Neutrophil (primary cell): ENCODE data around the gene C11orf16.
A peak's percentile ranks its signal among the peaks of the same experiment; 100 is the strongest.

Experiments
- H3K27ac ChIP-seq: fragments of 200-600 bp; sonication (generic); 2 replicates; pipeline ENCODE4 v1.5.1; 2016; ENCODE audit warnings: mild to moderate bottlenecking, moderate library complexity
- H3K27me3 ChIP-seq: fragments of 200-600 bp; sonication (generic); 2 replicates; pipeline ENCODE4 v1.6.0; 2016; ENCODE audit warnings: mild to moderate bottlenecking
- H3K36me3 ChIP-seq: fragments of 200-600 bp; sonication (generic); 2 replicates; pipeline ENCODE4 v1.5.1; 2017
- H3K4me1 ChIP-seq, 2 experiments: fragments of 200-600 bp in 1 of 2; sonication (generic) in 1 of 2; 1 replicate in 1 of 2; 2 replicates in 1 of 2; pipeline versions ENCODE4 v1.5.1 to v1.6.1; 2013 to 2016; ENCODE audit warnings: low read depth in 1 of 2, low read length in 1 of 2, mild to moderate bottlenecking in 1 of 2, moderate library complexity in 1 of 2; ENCODE audit not compliant: control insufficient read depth in 1 of 2, insufficient read depth in 1 of 2
- H3K4me3 ChIP-seq, 2 experiments: fragments of 200-600 bp in 1 of 2; sonication (generic) in 1 of 2; 1 replicate in 1 of 2; 2 replicates in 1 of 2; pipeline ENCODE4 v1.5.1; 2013 to 2016; ENCODE audit warnings: low read depth in 1 of 2, low read length in 1 of 2, mild to moderate bottlenecking in 1 of 2, moderate library complexity in 1 of 2
- H3K9me3 ChIP-seq: fragments of 200-600 bp; sonication (generic); 2 replicates; pipeline ENCODE4 v1.5.1; 2016
- TF ChIP-seq, protein P1 (sequence below): fragments of 200-600 bp; sonication (generic); IDR thresholded peaks from 2 replicates; pipeline ENCODE4 v1.5.1; 2016; ENCODE audit warnings: antibody characterized with exemption

Gene C11orf16

GRCh38 chr11:8971196-8971923 lies 38.6 kb upstream of the C11orf16 start:
- TF ChIP-seq, protein P1, sequence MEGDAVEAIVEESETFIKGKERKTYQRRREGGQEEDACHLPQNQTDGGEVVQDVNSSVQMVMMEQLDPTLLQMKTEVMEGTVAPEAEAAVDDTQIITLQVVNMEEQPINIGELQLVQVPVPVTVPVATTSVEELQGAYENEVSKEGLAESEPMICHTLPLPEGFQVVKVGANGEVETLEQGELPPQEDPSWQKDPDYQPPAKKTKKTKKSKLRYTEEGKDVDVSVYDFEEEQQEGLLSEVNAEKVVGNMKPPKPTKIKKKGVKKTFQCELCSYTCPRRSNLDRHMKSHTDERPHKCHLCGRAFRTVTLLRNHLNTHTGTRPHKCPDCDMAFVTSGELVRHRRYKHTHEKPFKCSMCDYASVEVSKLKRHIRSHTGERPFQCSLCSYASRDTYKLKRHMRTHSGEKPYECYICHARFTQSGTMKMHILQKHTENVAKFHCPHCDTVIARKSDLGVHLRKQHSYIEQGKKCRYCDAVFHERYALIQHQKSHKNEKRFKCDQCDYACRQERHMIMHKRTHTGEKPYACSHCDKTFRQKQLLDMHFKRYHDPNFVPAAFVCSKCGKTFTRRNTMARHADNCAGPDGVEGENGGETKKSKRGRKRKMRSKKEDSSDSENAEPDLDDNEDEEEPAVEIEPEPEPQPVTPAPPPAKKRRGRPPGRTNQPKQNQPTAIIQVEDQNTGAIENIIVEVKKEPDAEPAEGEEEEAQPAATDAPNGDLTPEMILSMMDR = no peak
- H3K4me3 ChIP-seq = no peak overlapping the region
- no peak overlapping the region for H3K27ac ChIP-seq
- no peaks in the 10 kb centered on the region for H3K9me3 ChIP-seq
- H3K4me1 ChIP-seq = no peaks in the 10 kb centered on the region
- H3K27me3 ChIP-seq = no peaks in the 10 kb centered on the region
- H3K36me3 ChIP-seq = no peaks in the 10 kb centered on the region

DNA sequence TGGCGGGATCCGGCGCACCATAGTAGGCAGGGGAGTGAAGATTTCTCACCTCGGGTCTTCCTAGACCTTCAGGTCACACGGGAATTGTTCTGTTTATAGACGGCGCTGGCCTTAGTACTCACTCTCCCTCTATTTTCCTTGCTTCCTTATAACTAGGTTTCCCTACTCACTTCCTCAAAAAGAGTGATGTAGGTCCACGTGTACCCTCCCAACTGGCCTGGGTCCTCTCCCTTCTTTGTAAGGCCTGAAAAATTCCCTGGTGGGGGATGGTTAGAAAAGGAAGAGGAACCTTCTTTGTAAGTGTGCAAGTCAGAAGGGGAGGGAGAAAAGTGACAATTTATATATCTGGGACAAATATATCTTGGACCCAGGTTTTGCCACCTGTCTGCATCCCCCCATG lies 34.4 kb upstream of the C11orf16 start:
- Histone ChIP-seq H3K27ac (no peak overlapping the region), H3K36me3 (no peaks in the 10 kb centered on the region), H3K27me3 (no peaks in the 10 kb centered on the region), H3K4me3 (no peak overlapping the region), H3K4me1 (peaks cover 21 to 22% of the 10 kb centered on the region in 2 experiments), H3K9me3 (no peaks in the 10 kb centered on the region)
- TF ChIP-seq, protein P1 = no peak

DNA sequence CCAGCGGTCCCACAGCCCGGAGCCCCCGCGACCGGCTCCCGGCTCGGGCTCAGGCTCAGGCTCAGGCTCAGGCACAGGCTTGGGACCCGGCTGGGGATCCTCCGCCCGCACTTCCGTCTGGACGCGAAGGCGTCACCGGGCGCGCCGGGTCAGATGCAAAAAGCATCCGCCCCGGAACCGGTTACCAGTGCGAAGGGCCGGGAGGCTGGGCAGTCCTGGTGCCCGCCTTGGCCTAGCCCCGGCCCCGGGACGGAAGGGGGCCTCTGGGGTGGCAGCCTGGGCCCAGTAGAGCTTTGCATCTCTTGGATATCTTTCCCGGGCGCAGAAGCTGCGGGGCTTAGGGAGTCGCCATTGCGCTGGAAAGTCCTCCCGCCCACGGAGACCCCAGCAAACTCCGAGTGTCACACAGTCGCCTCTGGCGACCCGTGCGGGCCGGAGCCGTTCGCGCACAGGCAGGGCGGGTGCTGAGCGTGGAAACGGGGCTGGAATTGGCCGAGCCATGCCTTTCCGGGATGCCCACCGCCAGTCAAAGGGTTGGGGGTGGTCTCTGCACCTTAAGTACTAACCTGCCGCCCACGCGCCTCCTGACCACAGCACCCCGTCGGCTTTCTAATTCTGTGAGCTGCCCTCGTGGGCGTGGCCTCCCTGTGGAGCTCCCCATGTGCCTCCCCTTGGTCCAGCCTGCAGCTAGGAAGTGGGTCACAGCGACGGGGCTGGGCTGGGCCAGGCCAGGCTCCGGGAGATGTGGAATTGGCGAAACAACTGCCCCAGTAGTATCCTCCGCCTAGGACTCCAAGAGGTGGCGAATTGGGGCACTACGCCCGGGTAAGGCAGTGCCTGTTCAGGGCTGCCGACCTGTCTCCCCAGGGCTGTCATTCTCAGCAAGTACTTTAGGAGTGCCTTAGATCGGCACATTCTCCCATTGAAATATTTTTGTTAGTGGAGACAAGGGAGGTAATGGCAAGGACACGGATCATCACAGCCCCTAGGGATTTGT lies 31.9 kb upstream of the C11orf16 start, which contains the start of gene TMEM9B:
Gene TMEM9B (minus strand): TSS at position 119 of the 997 bp plus-strand sequence. CDS start 129 bp downstream, outside the sequence.
- Histone ChIP-seq H3K9me3 (no peaks in the 10 kb centered on the region), H3K4me1 (peaks cover 21 to 22% of the 10 kb centered on the region in 2 experiments), H3K27ac (peak within 1 kb of the TSS; percentile 91), H3K4me3 (peak within 1 kb of the TSS; percentile 74 to 75), H3K27me3 (no peaks in the 10 kb centered on the region), H3K36me3 (no peaks in the 10 kb centered on the region)
- TF ChIP-seq, protein P1 = no peak

DNA sequence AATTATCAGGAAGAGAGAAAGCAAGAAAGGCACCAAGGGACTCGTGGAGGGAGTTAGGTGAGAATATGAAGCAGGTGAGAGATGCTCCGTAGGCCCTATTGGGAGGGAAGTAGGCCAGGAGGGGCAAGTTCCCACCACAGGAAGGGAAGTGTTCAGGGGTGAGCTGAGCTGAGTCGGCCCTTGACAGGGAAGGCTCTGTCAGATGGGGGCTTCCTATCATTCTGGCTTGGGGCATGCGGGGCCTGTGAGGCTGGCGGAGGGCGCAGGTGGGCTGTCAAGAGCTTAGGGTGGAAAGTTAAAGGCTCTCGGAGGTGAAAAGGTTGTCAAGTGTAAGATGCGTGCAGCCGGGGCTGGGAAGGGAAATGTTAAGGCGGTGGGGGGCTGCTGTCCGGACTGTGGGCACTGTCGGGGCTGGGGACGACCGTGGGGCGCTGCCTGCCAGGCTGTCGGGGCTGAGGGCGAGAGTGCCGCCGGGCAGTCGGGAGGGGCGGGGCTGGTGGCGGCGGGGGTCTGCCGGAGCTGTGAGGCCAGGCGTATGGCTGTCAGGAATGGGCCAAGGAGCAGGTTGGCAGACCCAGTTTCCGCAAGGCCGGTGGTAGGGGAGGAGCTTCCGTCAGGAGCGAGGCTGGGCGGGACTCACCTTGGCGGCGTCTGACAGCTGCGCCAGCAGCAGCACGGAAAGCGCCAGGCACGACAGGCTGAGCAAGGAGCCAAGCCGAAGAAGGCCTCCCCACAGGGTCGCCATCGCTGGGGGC lies 31.0 kb upstream of the C11orf16 start:
- peak overlapping the region; percentile 74 to 75 for H3K4me3 ChIP-seq
- H3K27me3 ChIP-seq = no peaks in the 10 kb centered on the region
- H3K36me3 ChIP-seq = no peaks in the 10 kb centered on the region
- H3K27ac ChIP-seq = peak overlapping the region; percentile 91
- TF ChIP-seq, protein P1 = peak; percentile 22
- peaks cover 21 to 22% of the 10 kb centered on the region in 2 experiments for H3K4me1 ChIP-seq
- no peaks in the 10 kb centered on the region for H3K9me3 ChIP-seq

DNA sequence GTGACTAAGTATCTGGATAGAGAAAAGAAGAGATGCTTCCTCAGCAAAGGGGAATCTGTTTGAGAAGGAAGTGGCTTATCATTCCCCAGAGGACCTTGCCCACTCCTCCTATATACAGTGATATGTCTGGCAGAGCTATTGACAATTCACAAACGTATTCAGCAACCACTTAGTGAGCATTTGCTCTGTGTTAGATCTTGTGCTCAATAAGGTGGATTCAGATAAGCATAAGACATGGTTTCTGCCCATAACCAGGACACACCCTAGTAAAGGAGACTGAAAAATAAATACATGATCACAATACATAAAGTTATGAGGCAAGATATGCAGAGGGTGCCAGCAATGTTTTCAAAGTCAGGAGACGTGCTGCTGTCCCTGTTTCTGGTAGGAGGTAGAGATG lies 30.1 kb upstream of the C11orf16 start:
- peaks cover 21 to 22% of the 10 kb centered on the region in 2 experiments for H3K4me1 ChIP-seq
- H3K36me3 ChIP-seq = no peaks in the 10 kb centered on the region
- TF ChIP-seq, protein P1 = no peak
- H3K4me3 ChIP-seq = no peak overlapping the region
- peak overlapping the region; percentile 91 for H3K27ac ChIP-seq
- H3K27me3 ChIP-seq = no peaks in the 10 kb centered on the region
- H3K9me3 ChIP-seq = no peaks in the 10 kb centered on the region
